ENCODE results near the gene NAGLU.

The NAGLU gene

GRCh38 chr17:42514279-42514678 is 21.8 kb upstream of the NAGLU start:
- DNase-seq (ENCODE audit: low spot score): no peak
- TF ChIP-seq CTCF (IDR thresholded peaks at IDR 0.05; ENCODE audit: extremely low read depth, missing control alignments): no peak

GRCh38 chr17:42514867-42515266 is 21.2 kb upstream of the NAGLU start:
- TF ChIP-seq CTCF (IDR thresholded peaks at IDR 0.05; ENCODE audit: extremely low read depth, missing control alignments): no peak
- no peak for DNase-seq (ENCODE audit: low spot score)

DNA sequence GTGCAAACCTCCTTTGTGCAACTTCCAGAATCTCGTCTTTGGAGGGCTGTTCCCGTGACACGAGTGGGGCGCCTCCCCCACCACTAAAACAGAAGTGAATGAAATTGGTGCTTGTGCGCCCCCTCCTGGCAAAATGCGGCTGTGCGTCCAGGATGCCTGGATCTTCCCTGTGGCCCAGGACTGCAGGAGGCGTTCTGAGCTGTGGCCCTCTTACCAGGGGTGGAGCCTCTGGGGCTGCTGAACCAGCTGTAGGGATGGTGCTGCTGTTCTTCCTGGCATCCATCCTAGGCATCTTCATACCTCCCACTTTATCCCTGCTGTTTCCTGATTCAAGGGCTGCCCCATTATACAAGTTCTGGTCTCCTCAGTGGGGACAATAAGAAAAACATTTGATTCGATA is 18.5 kb upstream of the NAGLU start:
- peak; percentile 73 for DNase-seq (ENCODE audit: low spot score)

GRCh38 chr17:42518046-42518754 is 17.8 kb upstream of the NAGLU start:
- DNase-seq (ENCODE audit: low spot score): no peak

More for the DNA sequence above, 18.5 kb upstream of the NAGLU start:
- peak; percentile 93 for TF ChIP-seq CTCF (IDR thresholded peaks at IDR 0.05; ENCODE audit: extremely low read depth, missing control alignments)

DNA sequence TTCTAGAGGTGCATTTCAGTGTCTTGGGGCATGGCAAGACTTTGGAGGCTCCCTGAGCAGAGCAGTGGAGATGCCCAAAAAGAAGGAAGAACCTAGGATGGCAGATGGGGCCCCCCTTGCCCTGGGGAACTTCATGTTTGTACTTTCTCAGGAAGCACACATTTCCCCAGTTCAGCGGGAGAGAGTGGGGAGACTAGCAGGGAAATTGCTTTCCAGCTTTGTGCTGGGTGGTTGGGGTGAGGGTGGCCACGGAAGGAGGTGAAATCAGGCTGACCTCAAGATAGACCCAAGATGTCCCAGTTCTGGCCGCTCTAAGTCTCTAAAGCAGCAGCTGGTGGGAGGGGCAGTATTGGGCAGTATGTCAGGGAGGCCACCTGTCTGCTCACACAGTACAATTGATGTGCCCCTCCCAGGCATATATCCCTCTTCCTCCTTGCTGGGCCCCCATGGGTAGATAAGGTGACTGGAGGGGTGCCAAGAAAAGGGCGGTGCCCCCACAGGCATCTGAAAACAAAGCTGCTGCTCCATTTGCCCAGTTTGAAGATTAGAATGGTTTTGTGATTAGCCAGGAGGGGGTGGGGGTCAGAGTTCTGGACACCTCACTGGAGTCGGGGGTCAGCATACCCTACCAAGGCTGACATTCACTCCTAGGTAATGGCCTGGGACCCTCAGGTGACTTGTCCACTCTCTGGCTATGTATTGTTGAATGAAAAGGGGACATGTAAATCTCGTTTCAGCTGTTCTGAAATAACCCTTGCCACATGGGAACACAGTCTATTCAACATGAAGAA is 17.1 kb upstream of the NAGLU start:
- no peak for DNase-seq (ENCODE audit: low spot score)

More at GRCh38 chr17:42518046-42518754, 17.8 kb upstream of the NAGLU start:
- TF ChIP-seq CTCF (IDR thresholded peaks at IDR 0.05; ENCODE audit: extremely low read depth, missing control alignments): no peak

GRCh38 chr17:42519546-42520491 is 16.2 kb upstream of the NAGLU start:
- no peak for TF ChIP-seq CTCF (IDR thresholded peaks at IDR 0.05; ENCODE audit: extremely low read depth, missing control alignments)
- DNase-seq (ENCODE audit: low spot score): no peak

More for the DNA sequence above, 17.1 kb upstream of the NAGLU start:
- TF ChIP-seq CTCF (IDR thresholded peaks at IDR 0.05; ENCODE audit: extremely low read depth, missing control alignments): no peak
